CD1c-positive myeloid dendritic cell (primary cell): ENCODE data around the gene AQP10.
"Not testable (repeated sequence)": the region's sequence is repeated elsewhere in the genome, so short reads cannot be mapped to it uniquely, and the experiment has no call there.

Experiments used
- DNase-seq: peaks from one replicate; pipeline ENCODE4 v3.0.0-alpha.2; 2016; ENCODE audit errors: extremely low spot score

Gene AQP10

DNA sequence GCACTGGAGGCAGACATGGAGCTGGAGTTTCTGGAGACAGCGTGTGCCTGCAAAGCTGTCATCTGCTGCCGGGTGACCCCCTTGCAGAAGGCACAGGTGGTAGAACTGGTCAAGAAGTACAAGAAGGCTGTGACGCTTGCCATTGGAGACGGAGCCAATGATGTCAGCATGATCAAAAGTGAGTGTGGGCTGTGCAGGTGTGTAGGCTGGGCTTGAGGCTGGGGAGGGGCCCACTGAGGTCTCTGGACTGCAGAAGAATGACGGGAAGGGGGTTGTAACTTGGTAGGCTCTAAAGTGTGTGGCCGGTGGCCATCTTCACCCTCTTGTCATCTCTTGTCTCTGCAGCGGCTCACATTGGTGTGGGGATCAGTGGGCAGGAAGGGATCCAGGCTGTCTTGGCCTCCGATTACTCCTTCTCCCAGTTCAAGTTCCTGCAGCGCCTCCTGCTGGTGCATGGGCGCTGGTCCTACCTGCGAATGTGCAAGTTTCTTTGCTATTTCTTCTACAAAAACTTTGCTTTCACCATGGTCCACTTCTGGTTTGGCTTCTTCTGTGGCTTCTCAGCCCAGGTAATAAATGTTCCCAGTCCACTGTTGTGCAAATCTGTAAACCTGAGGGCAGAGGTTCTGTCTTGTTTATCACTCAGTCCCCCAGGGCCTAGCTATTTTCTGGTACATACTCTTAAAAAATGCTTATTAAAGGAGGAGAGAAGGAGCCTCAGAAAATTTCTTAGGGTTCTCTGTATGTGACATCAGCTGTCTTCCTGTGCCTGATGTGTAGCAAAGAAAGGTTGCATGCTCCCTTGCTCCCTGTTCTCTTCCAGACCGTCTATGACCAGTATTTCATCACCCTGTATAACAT is 24.3 kb downstream of the AQP10 start:
- DNase-seq: peak; percentile 71

GRCh38 chr1:154346276-154346917 is 25.5 kb downstream of the AQP10 start:
- no peak for DNase-seq

DNA sequence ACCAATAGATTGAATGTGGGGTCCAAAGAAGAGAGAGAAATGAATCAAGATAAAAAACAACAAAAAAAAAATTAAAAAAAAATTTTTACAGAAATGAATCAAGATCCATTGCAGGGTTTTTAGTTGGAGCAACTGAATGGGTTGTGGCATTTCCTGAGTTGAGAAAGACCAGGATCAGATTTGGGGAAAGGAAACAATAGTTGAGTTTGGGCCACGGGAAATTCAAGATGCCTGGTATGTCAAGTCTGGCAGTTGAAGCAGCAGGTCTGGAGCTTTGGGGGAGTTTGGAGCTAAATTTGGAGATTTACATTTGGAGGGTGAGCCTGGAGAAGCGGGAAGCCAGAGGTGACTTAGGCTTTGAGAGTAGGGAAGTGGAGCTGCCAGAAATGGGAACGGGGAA is 27.1 kb downstream of the AQP10 start:
- DNase-seq: no peak

GRCh38 chr1:154348429-154349076 is 27.7 kb downstream of the AQP10 start:
- no peak for DNase-seq

- no peak for DNase-seq
Measured at GRCh38 chr1:154349121-154349520, 28.2 kb downstream of the AQP10 start.

DNA sequence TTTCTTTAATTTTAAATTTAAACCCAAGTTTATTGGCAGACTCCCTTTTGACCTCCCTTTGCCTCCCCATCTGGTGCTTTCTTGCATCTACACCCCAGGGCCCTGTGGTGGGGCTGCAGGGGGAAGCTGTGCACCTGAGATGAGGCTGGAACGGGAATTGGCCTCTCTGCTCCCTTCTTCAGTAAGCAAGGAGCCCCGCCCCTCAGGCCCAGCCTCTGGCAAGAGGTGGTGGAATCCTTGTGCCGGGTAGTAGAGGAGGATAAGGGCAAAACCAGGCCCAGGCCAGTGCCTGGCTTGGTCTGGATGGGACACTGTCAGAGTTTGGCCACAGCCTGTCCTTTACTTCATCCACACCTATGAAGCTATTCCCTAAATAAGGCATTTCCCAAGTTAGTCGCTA is 29.5 kb downstream of the AQP10 start:
- DNase-seq: no peak

DNA sequence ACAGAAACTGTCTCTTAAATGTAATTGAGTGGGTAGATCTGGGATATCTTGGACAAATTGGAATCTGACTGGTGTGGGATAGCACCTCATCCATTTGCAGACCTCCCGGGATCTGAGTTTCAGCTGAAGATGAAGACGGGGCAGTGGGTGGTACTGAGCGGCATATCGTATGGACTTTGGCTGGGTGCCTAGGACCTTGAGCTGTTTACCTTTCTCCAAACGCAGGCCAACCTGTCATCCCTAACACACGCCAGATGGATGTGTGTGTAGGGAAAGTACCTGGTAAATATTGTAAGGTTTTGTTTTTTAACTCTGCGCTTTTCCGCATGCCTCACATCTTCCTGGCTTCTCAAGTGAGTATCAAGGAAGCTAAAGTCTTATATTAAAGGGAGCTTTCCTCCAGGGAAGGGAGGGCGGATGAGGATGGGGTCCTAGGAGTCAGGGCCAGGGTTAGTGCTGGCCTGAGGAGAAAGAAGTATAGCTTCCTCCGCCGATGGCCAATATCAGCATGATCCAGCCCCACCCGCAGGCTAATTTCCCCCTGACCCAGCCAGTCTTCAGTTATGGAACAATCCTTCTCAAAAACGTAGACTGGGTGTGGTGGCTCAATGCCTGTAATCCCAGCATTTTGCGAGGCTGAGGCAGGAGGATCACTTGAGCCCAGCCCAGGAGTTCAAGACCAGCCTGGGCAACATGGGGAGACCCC is 30.6 kb downstream of the AQP10 start:
- no peak for DNase-seq

DNA sequence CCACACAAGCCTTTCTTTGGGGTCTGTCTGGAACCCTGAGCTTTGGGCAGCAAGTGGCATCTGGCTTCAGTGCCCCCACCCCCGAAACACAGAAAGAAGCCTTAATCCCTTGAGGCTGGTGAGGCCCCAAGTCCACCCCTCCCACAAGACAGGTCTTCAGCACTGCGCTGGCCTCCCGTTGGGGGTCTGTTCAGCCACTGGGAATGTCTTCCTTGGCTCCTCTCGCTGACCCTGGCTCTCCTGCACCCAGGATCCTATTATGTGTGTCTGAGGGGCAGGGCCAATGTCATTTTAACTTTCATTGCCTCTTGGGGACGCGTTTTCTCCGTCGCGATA is 31.3 kb downstream of the AQP10 start:
- no peak for DNase-seq

DNA sequence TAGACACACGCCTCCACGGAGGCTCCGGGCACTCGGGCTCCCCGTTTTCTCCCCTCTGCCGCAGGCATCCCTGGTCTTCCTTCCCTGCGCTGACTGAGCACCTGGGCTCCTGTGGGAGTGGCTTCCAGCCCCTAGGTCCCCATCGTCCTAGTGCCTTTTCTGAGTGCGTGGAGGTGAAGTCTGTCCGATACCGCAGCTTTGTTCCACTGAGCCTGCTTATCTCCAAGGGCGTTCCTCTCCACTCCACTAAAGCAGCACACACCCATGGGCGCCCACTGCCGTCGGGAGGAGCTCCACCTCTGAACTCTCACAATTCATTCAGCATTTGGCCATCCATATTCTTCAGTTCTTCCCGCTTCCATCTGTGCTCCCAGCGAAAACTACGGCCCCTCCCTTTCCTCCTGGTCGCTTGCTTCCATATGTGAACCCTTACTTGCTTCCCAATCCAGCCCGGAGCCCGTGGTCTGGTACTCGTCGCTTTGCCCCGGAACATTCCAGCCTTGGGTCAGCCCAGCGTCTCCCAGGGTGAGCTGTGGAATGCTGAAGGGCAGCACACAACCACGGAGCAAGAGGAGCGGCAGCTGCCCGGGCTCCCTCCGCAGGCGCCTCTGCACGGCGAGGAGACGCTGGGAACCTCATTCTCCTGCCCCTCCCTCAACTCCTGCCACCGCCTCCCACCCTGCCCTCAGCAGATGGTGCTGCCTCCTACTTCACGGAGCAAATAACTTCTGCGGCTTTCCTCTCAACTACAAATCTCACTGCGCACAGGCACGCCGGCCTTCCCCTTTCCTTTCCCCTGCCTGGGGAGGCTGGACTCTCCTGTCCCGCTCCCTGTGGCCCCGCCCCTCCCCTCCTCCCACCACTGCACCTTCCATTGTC is 31.9 kb downstream of the AQP10 start:
- peak; percentile 74 for DNase-seq

DNA sequence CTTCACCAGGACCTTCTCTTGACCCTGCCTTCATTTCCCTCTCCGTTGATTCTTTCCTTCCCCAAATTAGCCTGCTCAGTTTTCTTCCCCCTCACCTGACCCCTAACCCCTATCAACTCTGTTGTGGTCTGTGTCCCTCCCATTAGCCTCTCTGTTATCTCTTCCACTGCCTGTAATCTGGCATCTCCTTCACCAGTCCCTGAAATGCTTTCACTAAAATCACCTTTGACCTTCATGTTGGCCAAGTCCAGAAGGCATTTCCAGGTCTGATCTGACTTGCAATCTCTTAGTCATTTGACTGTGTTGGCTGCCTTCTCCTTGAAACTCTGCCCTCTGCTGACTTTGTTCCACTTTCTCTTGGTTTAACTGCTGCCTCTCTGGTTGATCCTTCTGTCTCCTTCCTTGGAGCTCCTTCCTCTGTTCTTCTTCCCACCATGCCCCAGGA is 32.6 kb downstream of the AQP10 start:
- DNase-seq: peak; percentile 80

DNA sequence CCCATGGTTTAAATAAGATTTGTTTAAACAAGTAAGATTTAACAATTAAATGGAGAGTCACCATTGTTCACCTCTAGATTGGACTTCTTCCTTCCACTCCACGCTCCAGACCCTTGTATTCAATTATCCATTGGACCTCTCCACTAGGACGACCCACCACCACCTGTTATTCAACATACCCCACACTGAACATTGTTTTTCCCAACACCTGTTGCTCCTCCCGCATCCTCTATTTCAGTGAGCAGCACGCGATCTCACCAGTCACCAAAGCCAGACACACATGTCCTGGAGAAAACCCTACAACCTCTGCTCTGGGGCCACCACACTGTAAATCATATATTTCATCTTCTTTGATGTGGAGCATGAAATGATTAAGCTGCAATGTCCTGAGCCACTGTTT is 33.1 kb downstream of the AQP10 start:
- DNase-seq: no peak

DNA sequence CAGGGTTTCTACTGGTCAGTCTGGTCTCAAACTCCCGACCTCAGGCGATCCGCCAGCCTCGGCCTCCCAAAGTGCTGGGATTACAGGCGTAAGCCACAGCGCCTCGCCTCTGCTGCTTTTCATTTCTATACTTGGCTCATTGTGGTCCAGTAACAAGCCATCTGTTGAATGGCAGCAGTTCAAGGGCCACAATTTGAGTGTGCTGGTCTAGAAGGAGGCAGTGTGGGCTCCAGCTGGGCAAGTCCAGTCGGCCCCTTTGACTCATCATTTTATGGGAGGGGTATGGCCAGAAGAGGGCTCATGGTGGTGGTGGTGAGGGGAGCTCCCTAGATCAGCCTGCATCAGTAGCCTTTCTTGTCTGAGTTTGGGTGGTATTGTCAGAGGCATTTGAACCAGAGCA is 37.6 kb downstream of the AQP10 start:
- no peak for DNase-seq

DNA sequence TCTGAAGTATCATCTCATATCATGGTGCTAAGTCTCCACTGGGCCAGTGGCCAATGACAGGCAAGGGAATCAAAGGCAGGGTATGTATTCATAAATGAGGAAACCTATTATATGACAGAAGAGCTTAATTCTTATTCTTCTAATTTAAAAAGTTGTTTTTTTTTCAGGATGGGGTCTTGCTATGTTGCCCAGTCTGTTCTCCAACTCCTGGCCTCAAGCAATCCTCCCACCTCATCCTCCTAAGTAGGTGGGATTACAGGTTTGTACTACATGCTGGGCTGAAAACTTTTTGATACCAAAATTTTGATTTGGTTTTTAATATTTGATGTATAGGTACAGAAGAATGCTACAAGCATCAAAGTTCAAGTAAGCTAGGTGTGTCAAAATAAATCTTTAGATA is 39.4 kb downstream of the AQP10 start:
- DNase-seq: no peak

DNA sequence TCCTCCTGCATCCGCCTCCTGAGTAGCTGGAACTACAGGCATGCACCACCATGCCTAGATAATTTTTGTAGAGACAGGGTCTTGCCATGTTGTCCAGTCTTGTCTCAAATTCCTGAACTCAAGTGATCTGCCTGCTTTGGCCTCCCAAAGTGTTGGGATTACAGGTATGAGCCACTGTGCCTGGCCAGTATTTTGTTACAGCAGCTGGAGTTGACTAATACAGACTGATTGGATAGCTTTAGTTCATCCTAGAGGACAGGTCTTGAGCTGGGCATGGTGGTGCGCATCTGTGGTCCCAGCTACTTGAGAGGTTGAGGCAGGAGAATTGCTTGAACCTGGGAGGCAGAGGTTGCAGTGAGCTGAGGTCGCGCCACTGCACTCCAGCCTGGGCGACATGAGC is 40.0 kb downstream of the AQP10 start:
- not testable (repeated sequence) for DNase-seq

- no peak for DNase-seq
Measured at GRCh38 chr1:154361357-154361756, 40.5 kb downstream of the AQP10 start.

DNA sequence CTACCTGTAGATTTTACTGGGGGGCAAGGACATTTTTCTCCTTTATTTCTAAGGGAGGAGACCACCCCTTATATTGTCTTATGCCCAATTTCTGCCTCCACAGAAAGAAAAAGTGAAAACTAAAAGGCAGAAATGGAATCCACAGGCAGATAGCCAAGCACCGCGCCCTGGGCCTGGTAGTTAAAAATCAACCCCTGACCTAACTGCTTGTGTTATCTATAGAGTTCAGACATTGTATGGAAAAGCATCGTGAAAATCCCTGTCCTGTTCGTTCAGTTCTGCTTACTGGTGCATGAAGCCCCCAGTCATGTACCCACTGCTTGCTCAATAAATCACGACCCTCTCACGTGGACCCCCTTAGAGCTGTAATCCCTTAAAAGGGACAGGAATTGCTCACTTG is 50.5 kb downstream of the AQP10 start:
- no peak for DNase-seq

- DNase-seq: peak; percentile 32
Measured at GRCh38 chr1:154373777-154374357, 53.0 kb downstream of the AQP10 start.
